Muscle of leg (tissue), 11 donors: ENCODE results near the gene EVX1. TPM values are rescaled to one million over a fixed set of nuclear protein-coding genes. Genes with fewer than 3 reads are reported as not detected.

ENCODE experiments used
- DNase-seq: peaks from one replicate; pipeline ENCODE4 v3.0.0; 2013
- H3K27ac ChIP-seq: one replicate; pipeline ENCODE4 v1.5.1; 2013; ENCODE audit warnings: mild to moderate bottlenecking, low read length, control low read depth
- H3K27me3 ChIP-seq: one replicate; pipeline ENCODE4 v1.6.1; 2013; ENCODE audit warnings: low read length; ENCODE audit not compliant: control insufficient read depth, insufficient read depth
- H3K36me3 ChIP-seq: one replicate; pipeline ENCODE4 v1.6.1; 2013; ENCODE audit warnings: low read length; ENCODE audit not compliant: control insufficient read depth, insufficient read depth
- H3K4me1 ChIP-seq: one replicate; pipeline ENCODE4 v1.6.1; 2013; ENCODE audit warnings: low read length; ENCODE audit not compliant: control insufficient read depth, insufficient read depth
- H3K4me3 ChIP-seq: one replicate; pipeline ENCODE4 v1.5.1; 2013; ENCODE audit warnings: low read length, control low read depth
- H3K9me3 ChIP-seq: replicated peaks from 2 replicates; pipeline ENCODE4 v1.6.1; 2013; ENCODE audit warnings: low read depth, low read length; ENCODE audit not compliant: control insufficient read depth
- WGBS: methylation state at CpG from one replicate; pipeline ENCODE4 v1.1.5; 2013; ENCODE audit warnings: missing lambda C conversion rate; ENCODE audit not compliant: insufficient coverage; 5-methylcytosine and 5-hydroxymethylcytosine counted together
- polyA plus RNA-seq, 8 donors: library from polyadenylated mRNA; unstranded; fragments of 120-200 nt; gene quantifications; one replicate each; pipeline versions ENCODE4 v1.2.1 to v1.2.3, GENCODE V29; 2013; ENCODE audit warnings: inconsistent platforms in 1 of 8, low replicate concordance in 1 of 8; ENCODE audit not compliant: insufficient read length in 8 of 8, insufficient read depth in 1 of 8
- total RNA-seq: library from RNA; stranded (reverse); fragments of 120-200 nt; gene quantifications from one replicate; pipeline ENCODE4 v1.2.4, GENCODE V29; 2013

EVX1 gene
- total and polyA plus RNA-seq, 9 donors: not detected

DNA sequence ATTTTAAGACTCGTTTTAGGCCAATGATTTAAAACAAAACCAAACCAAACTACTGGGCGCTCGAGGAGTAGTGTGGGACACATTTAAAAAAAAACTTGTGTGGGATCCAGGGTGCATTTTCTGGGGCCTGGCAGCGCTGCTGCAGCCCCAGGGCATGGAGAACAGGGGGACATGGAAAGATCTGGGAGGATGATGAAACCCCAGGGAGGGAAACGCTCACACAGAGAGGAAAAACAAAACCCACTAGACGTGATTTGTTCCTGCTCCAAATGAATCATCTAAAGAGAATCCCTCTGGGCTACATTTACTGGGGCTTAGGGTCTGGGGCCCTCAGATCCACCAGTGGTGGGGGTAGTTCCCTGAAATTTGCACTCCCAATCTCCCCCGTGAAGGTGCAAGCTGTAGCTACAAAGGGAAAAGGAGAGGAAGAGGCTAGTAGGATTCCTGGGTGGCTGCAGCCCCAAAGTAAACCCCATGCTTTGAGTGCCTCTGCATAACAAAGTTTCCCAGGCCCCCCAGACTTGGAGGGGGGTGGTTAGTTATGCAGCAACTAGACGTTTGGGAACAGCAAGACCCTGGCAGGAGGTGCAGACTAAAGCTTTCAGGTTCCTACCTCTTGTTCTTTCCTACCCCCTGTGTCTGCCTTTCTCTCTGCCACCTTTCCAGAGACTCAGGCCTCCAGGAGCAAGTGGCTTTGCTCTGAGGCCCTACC is 28.2 kb upstream of the EVX1 start:
- Histone ChIP-seq H3K4me1 (peaks cover 12% of the 10 kb centered on the region), H3K4me3 (no peak overlapping the region), H3K27me3 (peaks cover 83% of the 10 kb centered on the region), H3K27ac (no peak overlapping the region), H3K9me3 (peaks cover 2% of the 10 kb centered on the region), H3K36me3 (no peaks in the 10 kb centered on the region)
- DNase-seq: no peak
- 50% methylated on average over 1 of the region's 8 CpGs for WGBS

DNA sequence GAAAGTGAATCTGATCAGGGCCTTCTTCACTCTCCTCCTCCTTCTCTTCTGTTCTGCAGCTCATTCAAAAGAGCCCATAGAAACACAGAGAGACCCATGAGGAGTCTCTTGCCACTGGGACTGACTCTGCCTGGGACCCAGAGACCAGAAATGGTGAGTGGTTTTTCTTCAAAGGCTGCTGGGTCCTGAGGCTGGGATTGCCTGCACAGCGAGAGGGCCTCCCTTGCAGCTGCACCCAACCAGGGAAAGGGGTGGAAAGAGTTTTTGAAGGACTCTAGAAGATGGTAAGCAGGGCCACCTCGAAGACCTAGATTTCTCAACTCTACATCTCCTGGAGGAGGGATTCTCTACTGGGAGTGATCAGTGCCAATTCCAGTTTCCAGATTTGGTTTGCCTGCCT is 27.2 kb upstream of the EVX1 start:
- whole genome bisulfite sequencing: no CpG with 5 or more reads among the region's 2 CpGs
- Histone ChIP-seq H3K9me3 (peaks cover 2% of the 10 kb centered on the region), H3K27ac (no peak overlapping the region), H3K4me3 (no peak overlapping the region), H3K36me3 (no peaks in the 10 kb centered on the region), H3K4me1 (peaks cover 11% of the 10 kb centered on the region), H3K27me3 (peaks cover 83% of the 10 kb centered on the region)
- DNase-seq: no peak

DNA sequence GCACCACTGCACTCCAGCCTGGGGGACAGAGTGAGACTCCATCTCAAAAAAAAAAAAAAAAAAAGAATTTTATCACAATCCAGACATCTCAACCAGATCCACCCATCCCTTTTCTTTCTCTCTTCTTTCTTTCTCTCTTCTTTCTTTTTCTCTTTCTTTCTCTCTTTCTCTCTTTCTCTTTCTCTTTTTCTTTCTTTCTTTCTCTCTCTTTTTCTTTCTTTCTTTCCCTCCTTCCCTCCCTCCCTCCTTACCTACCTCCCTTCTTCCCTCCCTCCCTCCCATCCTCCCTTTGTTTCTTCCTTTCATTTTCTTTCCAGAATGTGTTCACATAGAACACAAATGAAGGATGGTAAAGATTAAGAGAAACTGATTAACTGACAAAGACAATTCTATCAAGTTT is 24.7 kb upstream of the EVX1 start:
- H3K36me3 ChIP-seq: no peaks in the 10 kb centered on the region
- DNase-seq: no peak
- no peaks in the 10 kb centered on the region for H3K9me3 ChIP-seq
- H3K27ac ChIP-seq: no peak overlapping the region
- H3K4me1 ChIP-seq: peaks cover 1% of the 10 kb centered on the region
- peaks cover 78% of the 10 kb centered on the region for H3K27me3 ChIP-seq
- no peak overlapping the region for H3K4me3 ChIP-seq

DNA sequence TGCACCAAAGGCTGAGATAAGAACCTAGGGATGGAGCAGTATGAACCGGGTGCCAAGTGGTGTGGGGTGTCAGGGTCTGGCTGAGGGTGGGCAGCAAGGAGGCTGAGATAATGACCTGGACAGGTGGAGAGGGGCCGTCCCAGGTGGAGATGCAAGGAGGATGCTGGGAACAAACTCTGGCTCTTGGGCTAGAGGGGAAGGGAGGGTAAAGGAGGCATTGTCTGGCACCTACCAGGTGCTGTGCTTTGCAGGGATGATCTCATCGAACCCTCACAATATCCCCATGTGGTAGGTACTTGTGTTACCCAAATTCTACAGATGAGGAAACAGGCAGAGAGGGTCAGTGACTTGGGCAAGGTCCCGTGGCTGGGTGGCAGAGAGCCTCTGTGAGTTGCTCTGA is 22.8 kb upstream of the EVX1 start:
- H3K4me1 ChIP-seq: no peaks in the 10 kb centered on the region
- DNase-seq: no peak
- no peak overlapping the region for H3K27ac ChIP-seq
- H3K27me3 ChIP-seq: peaks cover 66% of the 10 kb centered on the region
- 80% methylated on average over 4 of the region's 4 CpGs for WGBS
- H3K9me3 ChIP-seq: no peaks in the 10 kb centered on the region
- no peak overlapping the region for H3K4me3 ChIP-seq
- no peaks in the 10 kb centered on the region for H3K36me3 ChIP-seq

DNA sequence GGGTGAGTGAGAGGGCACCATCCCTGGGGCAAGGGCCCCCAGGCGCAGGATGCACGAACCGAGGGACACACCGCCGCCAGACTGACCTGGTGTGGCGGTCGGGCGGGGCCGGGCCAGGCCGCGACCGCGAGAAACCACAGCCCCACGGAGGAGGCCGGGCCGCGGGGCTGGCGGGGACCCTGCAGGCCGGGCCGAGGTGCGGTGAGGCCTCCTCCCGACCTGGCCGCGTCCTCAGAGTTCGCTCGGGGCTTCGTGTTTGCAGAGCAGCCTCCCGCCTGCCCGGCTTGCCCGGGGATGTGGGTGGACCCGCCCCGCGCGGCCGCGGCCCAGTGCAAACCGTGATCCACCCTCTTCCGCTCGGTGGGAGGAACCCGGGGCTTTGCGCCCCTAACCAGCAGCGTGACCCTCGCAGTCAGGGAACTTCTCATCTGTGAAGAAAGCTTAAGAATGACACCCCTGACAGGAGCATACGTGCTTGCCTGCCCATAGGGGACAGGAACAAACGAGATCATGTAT is 22.1 kb upstream of the EVX1 start:
- H3K27ac ChIP-seq: no peak overlapping the region
- 17% methylated on average over 44 of the region's 45 CpGs for whole genome bisulfite sequencing

DNA sequence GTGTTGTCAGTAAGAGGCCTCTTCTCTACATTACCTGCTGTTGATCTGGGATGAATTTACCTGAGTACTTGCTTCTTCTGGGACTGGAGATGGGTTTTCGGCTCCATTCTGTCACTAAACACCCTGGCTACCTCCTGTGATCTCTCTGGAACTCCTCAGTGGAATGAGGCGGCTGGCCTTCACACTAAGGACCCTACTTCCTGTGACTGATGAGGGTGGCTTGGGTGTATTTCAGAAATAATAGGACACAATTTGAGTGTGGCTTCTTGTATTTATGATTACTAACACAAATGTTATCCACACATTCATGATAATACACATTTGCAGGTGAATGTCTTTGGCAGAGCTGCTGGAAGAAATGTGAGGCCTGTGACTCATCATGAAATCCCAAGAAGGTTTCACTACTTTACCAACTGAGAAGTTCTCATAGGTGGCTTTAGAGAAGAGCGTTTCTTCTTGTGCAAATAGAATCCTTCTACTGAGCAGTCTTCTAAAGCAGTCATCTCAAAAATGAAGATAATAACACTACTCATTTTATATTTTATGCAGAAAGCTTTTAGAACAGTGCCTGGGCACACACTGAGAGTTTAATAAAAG is 21.3 kb upstream of the EVX1 start:
- Histone ChIP-seq H3K27me3 (peaks cover 68% of the 10 kb centered on the region), H3K9me3 (no peaks in the 10 kb centered on the region), H3K4me3 (no peak overlapping the region), H3K36me3 (no peaks in the 10 kb centered on the region), H3K27ac (no peak overlapping the region), H3K4me1 (peaks cover 8% of the 10 kb centered on the region)
- DNase-seq: no peak
- WGBS: no CpG with 5 or more reads among the region's 3 CpGs

More for the DNA sequence above, 22.1 kb upstream of the EVX1 start:
- H3K4me3 ChIP-seq: no peak overlapping the region
- H3K4me1 ChIP-seq: peaks cover 6% of the 10 kb centered on the region
- DNase-seq: no peak
- no peaks in the 10 kb centered on the region for H3K9me3 ChIP-seq
- no peaks in the 10 kb centered on the region for H3K36me3 ChIP-seq
- H3K27me3 ChIP-seq: peaks cover 67% of the 10 kb centered on the region

DNA sequence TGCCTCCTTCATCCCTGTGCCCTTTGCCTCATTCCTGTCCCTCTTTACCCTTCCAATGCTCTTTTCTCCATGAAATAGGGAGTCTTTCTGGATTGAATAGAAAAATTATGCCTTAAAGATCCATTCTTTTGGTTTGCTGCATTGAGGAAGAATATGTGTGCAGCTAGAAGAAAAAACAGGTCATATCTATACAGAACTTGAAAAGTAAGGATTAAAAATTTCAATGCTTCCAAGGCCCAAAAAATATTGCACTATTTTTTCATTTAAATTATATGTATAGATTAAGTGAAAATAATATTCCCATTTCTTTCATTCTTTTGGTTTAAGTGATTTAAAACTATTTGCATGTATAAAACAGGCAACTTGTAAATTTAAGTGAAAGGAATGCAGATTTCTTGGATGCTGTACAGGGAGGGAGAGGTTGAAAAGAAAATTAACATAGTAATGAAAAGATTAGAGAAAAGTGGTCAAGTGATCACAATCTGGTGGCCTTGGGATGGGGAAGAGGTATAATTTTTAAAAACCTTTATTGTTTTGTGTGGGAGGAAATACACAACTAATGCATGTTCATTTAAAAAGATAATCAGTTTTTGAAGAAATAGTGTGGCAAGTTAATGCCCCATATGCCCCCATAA is 18.5 kb upstream of the EVX1 start:
- Histone ChIP-seq H3K27me3 (peaks cover 62% of the 10 kb centered on the region), H3K9me3 (no peaks in the 10 kb centered on the region), H3K36me3 (no peaks in the 10 kb centered on the region), H3K27ac (no peak overlapping the region), H3K4me3 (no peak overlapping the region), H3K4me1 (peaks cover 8% of the 10 kb centered on the region)
- no peak for DNase-seq

DNA sequence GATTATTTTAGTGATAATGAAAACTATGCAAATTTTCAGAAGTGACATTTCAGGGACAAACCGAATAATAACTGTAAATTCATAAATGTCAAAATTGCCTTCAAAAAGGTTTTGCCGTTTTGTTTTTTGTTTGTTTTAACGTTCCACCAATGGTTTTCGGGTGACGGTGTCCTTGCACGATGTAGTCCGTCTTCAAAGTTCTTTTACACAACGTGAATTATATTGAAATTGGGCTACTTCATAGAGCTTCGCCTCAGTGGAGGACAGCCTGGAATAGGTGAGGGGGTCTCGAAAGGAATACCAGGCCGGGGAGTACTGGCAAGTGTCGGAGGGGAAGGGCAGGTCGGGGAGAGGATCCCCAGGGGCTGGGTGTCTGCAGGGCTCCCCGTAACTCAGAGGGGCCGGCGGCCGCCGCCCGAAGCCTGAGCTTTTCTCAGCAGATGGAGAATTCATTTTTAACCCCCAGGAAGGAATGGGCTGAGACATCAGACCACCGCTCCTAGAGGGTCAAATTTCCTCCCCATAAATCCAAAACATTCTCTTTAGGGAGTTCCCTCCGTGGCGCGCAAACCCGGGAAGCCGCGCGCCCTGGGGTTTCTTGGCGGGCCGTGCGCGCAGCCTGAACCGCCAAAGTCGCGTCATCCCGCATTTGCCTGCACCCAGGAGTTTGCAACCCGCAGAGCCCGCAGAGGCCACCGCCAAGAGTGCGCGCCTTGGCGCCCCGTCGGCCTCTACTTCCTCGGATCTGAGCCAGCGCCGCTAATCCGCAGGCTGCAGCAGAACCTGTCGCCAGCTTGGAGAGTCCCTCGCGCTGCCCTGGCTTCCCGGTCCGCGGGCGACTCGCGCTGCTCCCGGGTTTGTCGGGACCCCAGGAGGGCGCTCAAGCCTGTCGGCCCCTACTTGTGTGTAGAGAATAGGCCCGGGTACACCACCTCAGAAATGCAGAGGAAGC is 17.3 kb upstream of the EVX1 start:
- H3K36me3 ChIP-seq: no peaks in the 10 kb centered on the region
- peaks cover 8% of the 10 kb centered on the region for H3K4me1 ChIP-seq
- no peak for DNase-seq
- H3K4me3 ChIP-seq: no peak overlapping the region
- H3K27ac ChIP-seq: no peak overlapping the region
- 8% methylated on average over 56 of the region's 61 CpGs for WGBS
- H3K27me3 ChIP-seq: peaks cover 50% of the 10 kb centered on the region
- H3K9me3 ChIP-seq: no peaks in the 10 kb centered on the region

DNA sequence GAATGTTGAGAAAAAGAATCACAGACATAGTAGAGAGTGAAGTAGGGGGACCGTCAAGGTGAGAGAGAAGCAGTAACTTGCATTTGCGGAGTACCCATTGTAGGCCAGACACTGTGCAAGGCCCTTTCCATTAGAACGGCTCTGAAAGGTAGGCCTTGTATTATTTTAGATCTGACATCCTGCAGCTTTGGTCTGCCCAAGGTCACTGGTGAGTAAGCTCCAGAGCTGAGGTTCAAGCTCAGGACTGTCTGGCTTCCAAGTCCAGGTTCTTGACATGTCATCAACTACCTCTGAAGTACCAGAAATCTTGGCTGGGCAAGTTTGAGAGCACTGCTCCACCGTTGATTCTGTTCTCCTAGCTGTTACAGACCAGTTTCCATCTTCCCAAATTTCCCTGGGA is 13.2 kb upstream of the EVX1 start:
- DNase-seq: no peak
- WGBS: 80% methylated on average over 4 of the region's 4 CpGs
- no peaks in the 10 kb centered on the region for H3K9me3 ChIP-seq
- H3K27me3 ChIP-seq: peaks cover 34% of the 10 kb centered on the region
- no peaks in the 10 kb centered on the region for H3K36me3 ChIP-seq
- H3K4me3 ChIP-seq: no peak overlapping the region
- peaks cover 8% of the 10 kb centered on the region for H3K4me1 ChIP-seq
- no peak overlapping the region for H3K27ac ChIP-seq
